Measurements from ENCODE around the gene UTP14A.

Gene UTP14A

GRCh38 chrX:129930941-129931410 is 25.0 kb downstream of the UTP14A start:
- TF ChIP-seq CTCF (IDR thresholded peaks at IDR 0.05; ENCODE audit: poor library complexity, severe bottlenecking): no peak
- DNase-seq (ENCODE audit: low spot score): no peak
- ATAC-seq (ENCODE audit: low read depth): no peak
- Histone ChIP-seq H3K36me3 (ENCODE audit: low read depth) (peaks cover 15% of the 10 kb centered on the region), H3K27ac (ENCODE audit: poor library complexity, severe bottlenecking) (peak overlapping the region; percentile 65), H3K4me1 (ENCODE audit: insufficient read depth, poor library complexity, severe bottlenecking) (no peaks in the 10 kb centered on the region), H3K9me3 (ENCODE audit: severe bottlenecking) (no peaks in the 10 kb centered on the region), H3K4me3 (ENCODE audit: severe bottlenecking) (peak overlapping the region; percentile 52), H3K27me3 (ENCODE audit: insufficient read depth, poor library complexity, severe bottlenecking) (no peaks in the 10 kb centered on the region)

GRCh38 chrX:129931411-129932015 is 25.5 kb downstream of the UTP14A start:
- no peaks in the 10 kb centered on the region for H3K4me1 ChIP-seq (ENCODE audit: insufficient read depth, poor library complexity, severe bottlenecking)
- ATAC-seq (ENCODE audit: low read depth) (peak; percentile 84), DNase-seq (ENCODE audit: low spot score) (peak; percentile 88)
- H3K4me3 ChIP-seq (ENCODE audit: severe bottlenecking): peak overlapping the region; percentile 52
- no peaks in the 10 kb centered on the region for H3K9me3 ChIP-seq (ENCODE audit: severe bottlenecking)
- peaks cover 10% of the 10 kb centered on the region for H3K36me3 ChIP-seq (ENCODE audit: low read depth)
- H3K27me3 ChIP-seq (ENCODE audit: insufficient read depth, poor library complexity, severe bottlenecking): no peaks in the 10 kb centered on the region
- peak overlapping the region; percentile 65 for H3K27ac ChIP-seq (ENCODE audit: poor library complexity, severe bottlenecking)
- TF ChIP-seq CTCF (IDR thresholded peaks at IDR 0.05; ENCODE audit: poor library complexity, severe bottlenecking): no peak

GRCh38 chrX:129932016-129932820 is 26.3 kb downstream of the UTP14A start:
- peak; percentile 43 for ATAC-seq (ENCODE audit: low read depth)
- Histone ChIP-seq H3K4me3 (ENCODE audit: severe bottlenecking) (peak overlapping the region; percentile 55), H3K36me3 (ENCODE audit: low read depth) (peaks cover 3% of the 10 kb centered on the region; the same call in 1 of the 2 replicates), H3K27me3 (ENCODE audit: insufficient read depth, poor library complexity, severe bottlenecking) (no peaks in the 10 kb centered on the region), H3K9me3 (ENCODE audit: severe bottlenecking) (no peaks in the 10 kb centered on the region), H3K4me1 (ENCODE audit: insufficient read depth, poor library complexity, severe bottlenecking) (no peaks in the 10 kb centered on the region), H3K27ac (ENCODE audit: poor library complexity, severe bottlenecking) (peak overlapping the region; percentile 65)
- DNase-seq (ENCODE audit: low spot score): peak; percentile 78
- no peak for TF ChIP-seq CTCF (IDR thresholded peaks at IDR 0.05; ENCODE audit: poor library complexity, severe bottlenecking)

GRCh38 chrX:129932821-129933321 is 26.9 kb downstream of the UTP14A start:
- Histone ChIP-seq H3K9me3 (ENCODE audit: severe bottlenecking) (no peaks in the 10 kb centered on the region), H3K4me3 (ENCODE audit: severe bottlenecking) (peak overlapping the region; percentile 55), H3K27me3 (ENCODE audit: insufficient read depth, poor library complexity, severe bottlenecking) (no peaks in the 10 kb centered on the region), H3K4me1 (ENCODE audit: insufficient read depth, poor library complexity, severe bottlenecking) (no peaks in the 10 kb centered on the region), H3K36me3 (ENCODE audit: low read depth) (no peaks in the 10 kb centered on the region), H3K27ac (ENCODE audit: poor library complexity, severe bottlenecking) (no peak overlapping the region)
- ATAC-seq (ENCODE audit: low read depth): no peak
- no peak for TF ChIP-seq CTCF (IDR thresholded peaks at IDR 0.05; ENCODE audit: poor library complexity, severe bottlenecking)
- no peak for DNase-seq (ENCODE audit: low spot score)
